Colonic mucosa (tissue), 4 donors: ENCODE results near the gene TMEM130. TPM values are rescaled to one million over a fixed set of nuclear protein-coding genes. Genes with fewer than 3 reads are reported as not detected.
A peak's percentile ranks its signal among the peaks of the same experiment; 100 is the strongest.

Source experiments
- DNase-seq: peaks from one replicate; pipeline ENCODE4 v3.0.0-alpha.2; 2020
- H3K27ac ChIP-seq: fragments of 200-600 bp; one replicate; pipeline ENCODE4 v1.8.0; 2021
- H3K27me3 ChIP-seq: fragments of 200-600 bp; one replicate; pipeline ENCODE4 v1.8.0; 2021
- H3K36me3 ChIP-seq: fragments of 200-600 bp; one replicate; pipeline ENCODE4 v1.8.0; 2021
- H3K4me1 ChIP-seq: fragments of 200-600 bp; one replicate; pipeline ENCODE4 v1.8.0; 2021; ENCODE audit warnings: mild to moderate bottlenecking
- H3K4me3 ChIP-seq: fragments of 200-600 bp; one replicate; pipeline ENCODE4 v1.8.0; 2021
- H3K9ac ChIP-seq, 2 donors: one replicate each; pipeline ENCODE4 v1.7.0; 2013; ENCODE audit warnings: control low read depth in 2 of 2, low read depth in 2 of 2, low read length in 2 of 2
- H3K9me3 ChIP-seq: fragments of 200-600 bp; one replicate; pipeline ENCODE4 v1.8.0; 2021
- CTCF ChIP-seq: fragments of 200-600 bp; IDR thresholded peaks from one replicate; pipeline ENCODE4 v1.8.0; 2022; ENCODE audit warnings: antibody characterized with exemption, mild to moderate bottlenecking
- intact Hi-C: fragments of 100-400 bp; cut with DNase I; formaldehyde crosslinking; loops from one replicate; pipeline ENCODE4 v1.14.1; 2022
- total RNA-seq, 2 donors: library from RNA; stranded (reverse); fragmentation: NEBNext Ultra II Directional in 1 of 2; extraction: Animal tissue kit (Norgen Biotek cat#: 25700) in 1 of 2; gene quantifications; one replicate each; pipeline ENCODE4 v1.2.1, GENCODE V29; 2021
- donor health status: healthy.
- donor health status: DM: no; HTN: no; CAD: no.
- donor health status: DM: no; HTN: no; CAD: no.

Gene TMEM130
- total RNA-seq, 2 donors from 2014 or later = 0.12 to 1.5 TPM

GRCh38 chr7:98841179-98841997 lies 28.4 kb downstream of the TMEM130 start:
- no peaks in the 10 kb centered on the region for H3K27me3 ChIP-seq
- no peaks in the 10 kb centered on the region for H3K36me3 ChIP-seq
- no peaks in the 10 kb centered on the region for H3K9me3 ChIP-seq
- intact Hi-C loops = loop anchor here (2.0 to 5.0 kb wide), 2 partner anchors 94 to 409 kb away; no protein-coding TSS in a partner anchor
- TF ChIP-seq CTCF = peak; percentile 98
- peak; percentile 62 for DNase-seq
- no peak overlapping the region for H3K4me3 ChIP-seq
- H3K9ac ChIP-seq = no peak overlapping the region
- H3K27ac ChIP-seq = no peak overlapping the region
- no peaks in the 10 kb centered on the region for H3K4me1 ChIP-seq

GRCh38 chr7:98840722-98841121 lies 29.1 kb downstream of the TMEM130 start:
- Histone ChIP-seq H3K9me3 (no peaks in the 10 kb centered on the region), H3K9ac (no peak overlapping the region), H3K27ac (no peak overlapping the region), H3K27me3 (no peaks in the 10 kb centered on the region), H3K36me3 (no peaks in the 10 kb centered on the region), H3K4me3 (no peak overlapping the region), H3K4me1 (no peaks in the 10 kb centered on the region)
- TF ChIP-seq CTCF = no peak
- DNase-seq = no peak
- intact Hi-C loops = loop anchor here (2.0 to 5.0 kb wide), 2 partner anchors 93 to 408 kb away; no protein-coding TSS in a partner anchor

GRCh38 chr7:98840096-98840495 lies 29.7 kb downstream of the TMEM130 start:
- H3K36me3 ChIP-seq = no peaks in the 10 kb centered on the region
- no peaks in the 10 kb centered on the region for H3K4me1 ChIP-seq
- H3K9ac ChIP-seq = no peak overlapping the region
- H3K4me3 ChIP-seq = no peak overlapping the region
- H3K27me3 ChIP-seq = no peaks in the 10 kb centered on the region
- intact Hi-C loops = loop anchor here (2.0 to 5.0 kb wide), 2 partner anchors 93 to 407 kb away; no protein-coding TSS in a partner anchor
- no peak overlapping the region for H3K27ac ChIP-seq
- DNase-seq = no peak
- no peak for TF ChIP-seq CTCF
- no peaks in the 10 kb centered on the region for H3K9me3 ChIP-seq

GRCh38 chr7:98837630-98837972 lies 32.2 kb downstream of the TMEM130 start:
- no peak for TF ChIP-seq CTCF
- Histone ChIP-seq H3K4me3 (no peak overlapping the region), H3K27me3 (no peaks in the 10 kb centered on the region), H3K9ac (no peak overlapping the region), H3K4me1 (no peaks in the 10 kb centered on the region), H3K9me3 (no peaks in the 10 kb centered on the region), H3K36me3 (no peaks in the 10 kb centered on the region), H3K27ac (no peak overlapping the region)
- intact Hi-C loops = no loop called here
- DNase-seq = no peak

GRCh38 chr7:98836811-98837629 lies 32.8 kb downstream of the TMEM130 start:
- H3K4me3 ChIP-seq = no peak overlapping the region

More at GRCh38 chr7:98836811-98837629, 32.8 kb downstream of the TMEM130 start:
- Histone ChIP-seq H3K36me3 (no peaks in the 10 kb centered on the region), H3K4me1 (no peaks in the 10 kb centered on the region), H3K9me3 (no peaks in the 10 kb centered on the region), H3K27me3 (no peaks in the 10 kb centered on the region), H3K9ac (no peak overlapping the region), H3K27ac (no peak overlapping the region)
- intact Hi-C loops = no loop called here
- peak; percentile 47 for TF ChIP-seq CTCF
- peak; percentile 33 for DNase-seq
